Thymus (tissue), 11 donors: ENCODE measurements around the gene CTRB1. TPM values are rescaled to one million over a fixed set of nuclear protein-coding genes. Genes with fewer than 3 reads are reported as not detected.
A peak's percentile ranks its signal among the peaks of the same experiment; 100 is the strongest.

ENCODE experiments used
- DNase-seq, 9 donors: peaks; one replicate each; pipeline ENCODE4 v3.0.0-alpha.2; 2013; ENCODE audit warnings: low spot score in 9 of 9, low read depth in 6 of 9, missing footprints in 1 of 9
- H3K27ac ChIP-seq, 2 donors: one replicate each; pipeline ENCODE4 v1.5.1; 2013; ENCODE audit warnings: control low read depth in 1 of 2, low read depth in 1 of 2, low read length in 1 of 2, mild to moderate bottlenecking in 1 of 2, moderate library complexity in 1 of 2
- H3K27me3 ChIP-seq, 2 donors: one replicate each; pipeline ENCODE4 v1.5.1; 2013; ENCODE audit warnings: low read length in 1 of 2; ENCODE audit not compliant: control insufficient read depth in 2 of 2, insufficient read depth in 1 of 2
- H3K36me3 ChIP-seq, 2 donors: one replicate each; pipeline ENCODE4 v1.5.1; 2013; ENCODE audit warnings: low read length in 1 of 2, mild to moderate bottlenecking in 1 of 2, moderate library complexity in 1 of 2; ENCODE audit not compliant: control insufficient read depth in 2 of 2, insufficient read depth in 2 of 2
- H3K4me1 ChIP-seq, 2 donors: one replicate each; pipeline ENCODE4 v1.5.1; 2013; ENCODE audit warnings: low read length in 2 of 2; ENCODE audit not compliant: control insufficient read depth in 2 of 2, insufficient read depth in 2 of 2
- H3K4me3 ChIP-seq, 2 donors: one replicate each; pipeline ENCODE4 v1.5.1; 2013; ENCODE audit warnings: low read length in 2 of 2, control low read depth in 1 of 2, mild to moderate bottlenecking in 1 of 2
- H3K9me3 ChIP-seq, 2 donors: one replicate each; pipeline ENCODE4 v1.5.1; 2013; ENCODE audit warnings: low read length in 1 of 2, mild to moderate bottlenecking in 1 of 2; ENCODE audit not compliant: control insufficient read depth in 2 of 2, insufficient read depth in 1 of 2
- WGBS: extraction: QIAGEN DNeasy Blood & Tissue Kit; methylation state at CpG from one replicate; pipeline ENCODE4 v1.1.7; 2013; 5-methylcytosine and 5-hydroxymethylcytosine counted together
- polyA plus RNA-seq: library from polyadenylated mRNA; stranded (reverse); fragments of 200-250 nt; gene quantifications from one replicate; pipeline ENCODE4 v1.2.3, GENCODE V29; 2013
- total RNA-seq: library from RNA; stranded (reverse); fragments of 120-200 nt; gene quantifications from one replicate; pipeline ENCODE4 v1.2.4, GENCODE V29; 2013
- donor health status: healthy.

The CTRB1 gene
- total and polyA plus RNA-seq, 2 donors: 0.14 to 0.78 TPM

DNA sequence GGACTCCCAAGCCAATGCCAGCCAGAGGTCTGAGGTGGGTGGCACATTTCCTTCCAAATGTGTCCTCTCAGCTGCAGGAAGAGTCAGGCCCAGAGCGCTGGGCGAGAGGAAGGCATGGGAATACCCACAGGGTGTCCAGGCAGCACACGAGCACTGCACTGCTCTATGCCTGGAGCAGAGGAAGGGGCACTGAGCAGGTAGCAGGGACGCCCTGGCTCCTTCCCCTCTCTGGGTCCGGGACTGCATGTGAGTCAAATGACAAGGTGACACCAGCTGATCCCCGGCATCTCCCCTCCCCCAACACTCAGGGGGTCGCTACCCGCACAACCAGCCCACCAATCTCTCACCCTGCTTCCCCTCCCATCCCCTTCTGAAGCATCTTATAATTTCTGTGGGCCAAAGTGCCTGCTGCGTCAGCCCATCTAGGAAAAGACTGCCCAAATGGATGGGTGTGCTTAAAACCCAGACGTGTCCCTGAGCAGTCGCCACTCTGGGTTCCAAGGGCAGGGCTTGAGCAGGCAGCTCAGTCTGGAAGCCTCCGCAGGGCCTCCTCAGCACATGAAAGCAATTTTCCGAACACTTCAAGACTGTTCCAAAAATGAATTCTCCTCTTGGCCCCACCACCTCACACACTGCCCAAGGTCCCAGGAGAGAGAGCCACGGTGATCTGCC, 44.6 kb downstream of the CTRB1 start:
- H3K36me3 ChIP-seq: no peaks in the 10 kb centered on the region
- peaks cover 0 to 5% of the 10 kb centered on the region in 2 donors for H3K4me1 ChIP-seq
- no peak for DNase-seq
- no peak overlapping the region for H3K4me3 ChIP-seq
- H3K9me3 ChIP-seq: no peaks in the 10 kb centered on the region
- WGBS: 87% methylated on average over 14 of the region's 14 CpGs
- H3K27me3 ChIP-seq: peaks cover 42 to 82% of the 10 kb centered on the region in 2 donors
- no peak overlapping the region for H3K27ac ChIP-seq

DNA sequence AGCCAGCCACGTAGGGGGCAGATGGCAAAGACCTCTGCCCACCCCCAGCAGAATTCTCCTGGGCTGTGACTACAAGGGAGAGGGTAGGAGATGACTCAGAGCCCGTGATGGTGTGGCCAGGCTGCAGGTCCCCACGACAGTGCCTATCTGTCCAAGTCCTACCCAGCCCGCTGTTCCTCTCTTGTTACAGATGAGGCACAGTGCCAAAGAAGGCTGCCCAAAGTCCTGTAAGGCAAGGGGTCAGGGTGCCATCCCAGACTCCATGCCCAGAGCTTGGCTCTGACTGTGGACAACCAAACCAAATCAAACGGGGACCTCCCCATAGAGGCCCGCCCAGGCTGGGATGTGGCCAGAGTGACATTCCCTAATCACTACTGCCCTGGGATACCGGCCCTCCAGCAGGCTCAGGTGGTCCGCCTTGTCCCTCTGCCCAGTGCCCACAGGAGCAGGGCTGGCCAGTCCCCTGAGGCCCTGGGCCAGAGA, 45.2 kb downstream of the CTRB1 start:
- DNase-seq: no peak
- H3K4me3 ChIP-seq: no peak overlapping the region
- H3K27me3 ChIP-seq: peaks cover 42 to 78% of the 10 kb centered on the region in 2 donors

DNA sequence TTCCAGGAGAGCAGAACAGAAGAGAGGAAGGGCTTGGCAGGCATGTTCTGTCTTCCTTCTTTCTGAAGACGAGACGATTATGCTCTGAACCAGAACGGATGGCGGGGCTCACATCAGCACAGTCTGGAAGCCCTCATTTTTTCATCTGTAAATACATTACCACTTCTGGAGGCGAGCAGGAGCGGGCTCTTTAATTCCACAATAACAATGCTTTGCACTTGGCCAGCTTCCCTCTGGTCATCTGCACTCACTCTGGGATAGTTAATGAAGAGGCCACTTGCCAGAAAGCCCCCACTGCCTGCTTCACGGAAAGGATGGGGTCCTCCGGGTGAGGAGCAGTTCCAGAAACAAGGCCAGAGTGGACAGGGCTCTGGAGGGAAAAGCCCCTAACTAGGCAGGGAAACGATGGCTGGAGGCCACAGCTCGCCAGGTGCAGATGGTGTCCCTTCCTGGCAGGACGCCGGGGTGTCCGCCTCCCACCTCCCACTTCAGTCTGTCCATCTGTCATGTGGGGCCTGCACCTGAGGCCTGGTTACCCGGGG, 45.7 kb downstream of the CTRB1 start:
- Histone ChIP-seq H3K27me3 (peaks cover 42 to 75% of the 10 kb centered on the region in 2 donors), H3K4me1 (peaks cover 0 to 3% of the 10 kb centered on the region in 2 donors), H3K9me3 (no peaks in the 10 kb centered on the region), H3K4me3 (peak overlapping the region in 1 of 2 donors; percentile 42), H3K36me3 (no peaks in the 10 kb centered on the region), H3K27ac (peak overlapping the region in 1 of 2 donors; percentile 71)
- 73% methylated on average over 14 of the region's 14 CpGs for WGBS
- no peak for DNase-seq

More for the DNA sequence above, 45.2 kb downstream of the CTRB1 start:
- Histone ChIP-seq H3K27ac (no peak overlapping the region), H3K36me3 (no peaks in the 10 kb centered on the region), H3K9me3 (no peaks in the 10 kb centered on the region), H3K4me1 (peaks cover 0 to 3% of the 10 kb centered on the region in 2 donors)
- 88% methylated on average over 8 of the region's 8 CpGs for WGBS

DNA sequence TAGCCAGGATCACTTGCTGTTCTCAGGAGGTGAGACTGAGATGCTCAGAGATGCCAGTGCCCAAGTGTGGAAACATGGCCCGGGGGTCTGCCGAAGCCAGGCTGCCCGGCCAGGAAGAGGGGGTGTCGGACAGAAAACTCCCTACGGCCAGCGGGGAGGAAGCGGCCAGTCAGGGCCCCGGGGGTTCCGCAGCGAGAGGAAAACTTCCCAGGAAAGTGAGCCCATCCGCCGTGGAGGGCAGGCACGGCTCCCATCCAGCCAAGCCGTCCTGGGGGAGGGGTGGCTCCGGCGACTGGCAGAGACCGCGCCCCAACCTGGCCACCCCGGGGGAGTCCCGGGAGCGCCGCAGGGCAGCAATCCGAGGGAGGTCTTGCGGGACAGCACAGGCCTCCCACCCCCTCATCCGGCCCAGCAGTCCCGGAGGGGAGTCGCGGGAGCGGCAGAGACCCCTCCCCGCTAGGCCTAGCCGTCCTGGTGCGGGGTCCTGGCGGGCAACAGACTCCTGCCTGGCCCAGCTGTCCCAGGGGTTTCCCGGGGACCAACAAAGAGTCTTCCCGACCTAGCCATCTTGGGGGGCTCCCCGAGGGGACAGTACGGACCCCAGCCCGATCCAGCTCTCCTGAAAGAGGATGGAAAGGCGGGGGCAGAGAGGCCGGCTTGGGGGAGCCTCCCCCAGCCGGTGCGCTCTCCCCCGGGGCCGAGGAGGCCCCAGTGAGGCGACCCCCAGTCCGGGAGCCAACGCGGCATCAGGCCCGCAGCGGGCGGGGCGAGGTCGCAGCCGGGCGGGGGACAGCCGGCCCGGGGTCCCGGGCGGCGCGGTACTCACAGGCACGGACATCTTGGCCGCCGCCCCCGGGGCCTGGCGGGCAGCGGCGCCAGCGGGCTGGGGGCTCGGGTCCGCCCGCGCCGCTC, 46.5 kb downstream of the CTRB1 start:
- 7% methylated on average over 74 of the region's 74 CpGs for WGBS
- no peak for DNase-seq
- Histone ChIP-seq H3K27ac (peak overlapping the region; percentile 31 to 71), H3K4me3 (peak overlapping the region; percentile 41 to 42), H3K36me3 (no peaks in the 10 kb centered on the region), H3K27me3 (peaks cover 42 to 74% of the 10 kb centered on the region in 2 donors), H3K4me1 (peaks cover 0 to 3% of the 10 kb centered on the region in 2 donors), H3K9me3 (no peaks in the 10 kb centered on the region)

DNA sequence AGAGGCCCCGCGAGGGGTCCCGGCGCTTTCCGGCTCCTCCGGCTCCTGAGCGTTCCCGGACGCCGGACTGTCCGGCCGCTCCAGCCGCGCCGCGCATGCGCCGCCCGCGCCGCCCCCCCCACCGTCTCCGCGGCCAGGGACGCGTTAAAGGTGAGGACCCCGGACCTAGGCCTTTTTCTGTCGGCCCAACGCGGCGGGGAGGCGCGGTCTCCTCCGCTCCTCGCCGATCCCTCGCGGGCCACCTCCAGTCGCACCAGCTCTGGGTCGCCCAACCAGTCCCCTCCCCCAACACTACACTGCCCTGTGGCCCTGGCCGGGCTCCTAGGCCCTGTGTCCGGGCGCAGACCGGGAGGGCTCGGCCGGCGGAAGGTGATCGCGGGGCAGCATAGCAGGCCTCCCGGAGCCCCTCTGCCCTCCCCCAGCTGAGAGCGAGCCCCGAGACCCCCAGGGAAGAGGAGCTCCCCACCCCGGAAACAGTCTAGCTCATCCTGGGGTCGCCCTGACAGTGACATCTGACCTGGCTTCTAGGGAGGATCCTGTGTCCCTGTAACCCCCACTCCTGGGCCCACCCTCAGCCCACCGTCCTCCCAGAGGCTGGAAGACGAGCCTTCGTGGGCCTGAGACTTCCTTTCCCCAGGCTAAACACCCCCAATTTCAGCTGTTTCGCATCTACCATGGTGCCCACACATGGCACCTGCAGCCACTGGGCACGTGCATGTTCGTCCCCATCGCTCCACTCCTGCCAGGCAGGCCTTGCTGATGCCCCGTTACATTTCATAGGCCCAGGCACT, 47.3 kb downstream of the CTRB1 start:
- 12% methylated on average over 62 of the region's 62 CpGs for WGBS
- Histone ChIP-seq H3K4me3 (peak overlapping the region in 1 of 2 donors; percentile 41), H3K27me3 (peaks cover 42 to 74% of the 10 kb centered on the region in 2 donors), H3K36me3 (no peaks in the 10 kb centered on the region), H3K4me1 (peaks cover 0 to 3% of the 10 kb centered on the region in 2 donors), H3K27ac (no peak overlapping the region), H3K9me3 (no peaks in the 10 kb centered on the region)
- no peak for DNase-seq

DNA sequence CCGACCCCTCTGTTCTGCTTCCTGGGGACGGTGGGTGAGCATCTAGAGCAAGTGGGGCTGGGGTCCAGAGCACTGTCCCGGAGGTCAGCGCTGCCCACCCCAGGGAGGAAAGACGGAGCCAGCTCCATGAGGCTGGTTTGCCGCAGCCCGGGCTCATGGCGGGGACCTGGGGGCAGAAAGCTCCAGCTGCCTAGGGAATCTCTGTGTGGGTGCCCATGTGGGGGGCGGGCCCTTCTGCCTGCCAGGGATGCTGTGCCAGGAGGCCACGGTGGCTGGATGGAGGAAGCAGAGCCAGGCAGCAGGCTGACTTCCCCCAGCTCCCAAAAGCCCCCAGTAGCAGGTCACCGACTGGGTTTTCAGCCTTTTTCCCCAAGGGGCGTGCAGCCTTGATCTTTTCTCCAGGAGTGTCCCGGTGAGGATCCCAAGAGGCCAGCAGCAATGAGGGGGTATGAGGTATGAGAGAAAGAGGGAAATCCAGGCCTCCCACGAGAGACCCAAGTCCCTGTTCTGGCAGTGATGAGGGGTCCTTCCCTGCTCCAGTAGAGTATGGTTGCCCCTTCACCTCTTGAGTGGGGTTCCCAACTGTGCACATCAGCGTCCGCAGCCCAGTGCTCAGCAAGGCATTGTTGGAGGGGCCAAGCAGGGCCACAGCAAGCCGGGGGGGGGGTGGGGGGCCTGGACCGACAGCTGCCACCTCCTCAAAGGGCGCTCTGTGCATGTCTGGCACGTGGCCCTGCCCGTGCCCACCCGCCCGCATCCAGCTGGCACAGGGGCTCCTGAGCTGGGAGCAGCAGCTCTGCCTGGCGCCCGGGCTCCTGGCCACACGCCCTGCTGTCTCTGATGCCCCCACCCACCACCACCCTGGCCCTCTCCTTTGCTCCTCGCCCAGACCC, 48.2 kb downstream of the CTRB1 start:
- Histone ChIP-seq H3K36me3 (no peaks in the 10 kb centered on the region), H3K9me3 (no peaks in the 10 kb centered on the region), H3K4me3 (no peak overlapping the region), H3K4me1 (peaks cover 0 to 3% of the 10 kb centered on the region in 2 donors), H3K27me3 (peaks cover 46 to 72% of the 10 kb centered on the region in 2 donors), H3K27ac (no peak overlapping the region)
- 86% methylated on average over 27 of the region's 27 CpGs for WGBS
- no peak for DNase-seq

DNA sequence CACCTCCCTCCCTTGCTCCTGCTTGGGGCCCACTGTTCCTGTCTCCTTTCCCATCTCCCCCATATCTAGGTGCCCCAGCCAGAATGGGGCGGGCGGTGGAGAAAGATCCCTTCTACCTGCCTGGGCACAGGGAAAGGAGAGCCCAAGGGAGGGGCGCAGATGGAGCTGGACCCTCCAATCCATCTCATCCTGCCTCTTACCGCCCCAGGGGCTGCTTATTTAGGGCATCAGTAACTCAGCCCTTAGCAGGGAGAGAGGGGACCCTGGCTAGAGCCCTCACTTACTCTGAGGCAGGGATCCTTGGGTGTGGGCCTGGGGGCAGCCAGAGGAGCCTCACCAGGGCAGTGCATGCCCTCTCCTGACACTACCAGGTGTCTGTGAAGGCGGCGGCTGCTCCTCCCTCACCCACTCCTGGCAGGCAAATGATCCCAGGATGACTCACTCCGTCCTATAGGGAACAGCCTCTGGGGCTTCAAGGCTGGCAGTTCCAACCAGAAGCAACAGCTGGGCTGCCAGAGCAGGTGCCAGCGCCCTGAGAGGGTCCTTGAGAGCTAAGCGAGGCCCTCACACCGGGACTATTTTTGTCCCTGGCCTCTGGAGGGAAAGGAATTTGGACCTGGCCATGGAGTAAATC, 49.0 kb downstream of the CTRB1 start:
- peaks cover 46 to 71% of the 10 kb centered on the region in 2 donors for H3K27me3 ChIP-seq
- no peak overlapping the region for H3K4me3 ChIP-seq
- H3K27ac ChIP-seq: no peak overlapping the region
- peaks cover 0 to 3% of the 10 kb centered on the region in 2 donors for H3K4me1 ChIP-seq
- H3K36me3 ChIP-seq: no peaks in the 10 kb centered on the region
- WGBS: 87% methylated on average over 10 of the region's 10 CpGs
- DNase-seq: no peak
- H3K9me3 ChIP-seq: no peaks in the 10 kb centered on the region
